Mesenchymal stem cell (in vitro differentiated cells and primary cell): Measurements from ENCODE around the gene MED13L.

Experiments
- DNase-seq: peaks from one replicate; pipeline ENCODE4 v3.0.0-alpha.2; 2013
- H2AFZ ChIP-seq: one replicate; pipeline ENCODE4 v1.6.1; 2013; ENCODE audit warnings: low read depth, mild to moderate bottlenecking, control low read depth, inconsistent platforms, low read length, moderate library complexity
- H2AK5ac ChIP-seq: 2 replicates; pipeline ENCODE4 v1.6.1; 2013; ENCODE audit warnings: low read length, moderate library complexity, mild to moderate bottlenecking, inconsistent platforms; ENCODE audit not compliant: severe bottlenecking
- H2BK120ac ChIP-seq: one replicate; pipeline ENCODE4 v1.6.1; 2013; ENCODE audit warnings: low read depth, mild to moderate bottlenecking, inconsistent platforms, low read length, moderate library complexity
- H2BK12ac ChIP-seq, 2 experiments: one replicate each; pipeline ENCODE4 v1.6.1; 2013; ENCODE audit warnings: inconsistent platforms in 2 of 2, low read length in 2 of 2, mild to moderate bottlenecking in 2 of 2, moderate library complexity in 2 of 2, control low read depth in 1 of 2
- H2BK15ac ChIP-seq: one replicate; pipeline ENCODE4 v1.6.1; 2013; ENCODE audit warnings: mild to moderate bottlenecking, low read depth, inconsistent platforms; ENCODE audit not compliant: poor library complexity, severe bottlenecking
- H2BK5ac ChIP-seq: 2 replicates; pipeline ENCODE4 v1.6.1; 2013; ENCODE audit warnings: low read depth, mild to moderate bottlenecking, low read length, control low read depth, inconsistent platforms; ENCODE audit not compliant: poor library complexity, severe bottlenecking
- H3K14ac ChIP-seq, 2 experiments: one replicate each; pipeline ENCODE4 v1.6.1; 2013; ENCODE audit warnings: inconsistent platforms in 2 of 2, low read length in 2 of 2, control low read depth in 1 of 2, mild to moderate bottlenecking in 1 of 2, moderate library complexity in 1 of 2
- H3K18ac ChIP-seq, 2 experiments: one replicate each; pipeline ENCODE4 v1.6.1; 2013; ENCODE audit warnings: inconsistent platforms in 2 of 2, low read length in 2 of 2, control low read depth in 1 of 2, low read depth in 1 of 2, mild to moderate bottlenecking in 1 of 2
- H3K23ac ChIP-seq, 2 experiments: one replicate each; pipeline ENCODE4 v1.6.1; 2013; ENCODE audit warnings: inconsistent platforms in 2 of 2, low read length in 2 of 2, mild to moderate bottlenecking in 2 of 2, moderate library complexity in 2 of 2, control low read depth in 1 of 2
- H3K27ac ChIP-seq: 2 replicates; pipeline ENCODE4 v1.5.1; 2013; ENCODE audit warnings: mild to moderate bottlenecking, moderate library complexity, low read length, control low read depth, inconsistent platforms; ENCODE audit not compliant: poor library complexity, severe bottlenecking
- H3K27me3 ChIP-seq, 2 experiments: 2 replicates each; pipeline versions ENCODE4 v1.6.1 to v1.7.0; 2013; ENCODE audit warnings: low read length in 2 of 2, mild to moderate bottlenecking in 2 of 2, moderate library complexity in 2 of 2, control low read depth in 1 of 2, inconsistent platforms in 1 of 2; ENCODE audit not compliant: control insufficient read depth in 1 of 2, insufficient read depth in 1 of 2
- H3K36me3 ChIP-seq, 2 experiments: 2 replicates each; pipeline versions ENCODE4 v1.6.1 to v1.7.0; 2013; ENCODE audit warnings: low read length in 2 of 2, control low read depth in 1 of 2, inconsistent platforms in 1 of 2, low read depth in 1 of 2, mild to moderate bottlenecking in 1 of 2; ENCODE audit not compliant: insufficient read depth in 2 of 2, control insufficient read depth in 1 of 2
- H3K4ac ChIP-seq, 2 experiments: one replicate each; pipeline ENCODE4 v1.6.1; 2013; ENCODE audit warnings: inconsistent platforms in 2 of 2, low read length in 2 of 2, mild to moderate bottlenecking in 2 of 2, moderate library complexity in 2 of 2, control low read depth in 1 of 2, low read depth in 1 of 2
- H3K4me1 ChIP-seq: 2 replicates; pipeline ENCODE4 v1.6.1; 2013; ENCODE audit warnings: low read depth, low read length, control low read depth; ENCODE audit not compliant: control insufficient read depth, insufficient read depth
- H3K4me2 ChIP-seq: 2 replicates; pipeline ENCODE4 v1.6.1; 2013; ENCODE audit warnings: low read length, mild to moderate bottlenecking, inconsistent platforms; ENCODE audit not compliant: poor library complexity, severe bottlenecking
- H3K4me3 ChIP-seq, 2 experiments: 2 replicates each; pipeline versions ENCODE4 v1.5.1 to v1.7.0; 2013; ENCODE audit warnings: low read length in 2 of 2, mild to moderate bottlenecking in 2 of 2, control low read depth in 1 of 2, low read depth in 1 of 2; ENCODE audit not compliant: insufficient read depth in 1 of 2
- H3K79me1 ChIP-seq: replicated peaks from 2 replicates; pipeline ENCODE4 v1.6.1; 2013; ENCODE audit warnings: mild to moderate bottlenecking, control low read depth, low read length, inconsistent platforms; ENCODE audit not compliant: poor library complexity, severe bottlenecking
- H3K9ac ChIP-seq: 2 replicates; pipeline ENCODE4 v1.7.0; 2013; ENCODE audit warnings: mild to moderate bottlenecking, low read length, moderate library complexity
- H3K9me3 ChIP-seq: 2 replicates; pipeline ENCODE4 v1.7.0; 2013; ENCODE audit warnings: mild to moderate bottlenecking, low read length; ENCODE audit not compliant: control insufficient read depth
- H4K8ac ChIP-seq: one replicate; pipeline ENCODE4 v1.6.1; 2013; ENCODE audit warnings: inconsistent platforms, mild to moderate bottlenecking, low read length, moderate library complexity
- H4K91ac ChIP-seq: one replicate; pipeline ENCODE4 v1.6.1; 2013; ENCODE audit warnings: mild to moderate bottlenecking, low read length, inconsistent platforms
- WGBS: methylation state at CpG from one replicate; pipeline ENCODE4 v1.1.7; 2013; ENCODE audit warnings: mixed read lengths; 5-methylcytosine and 5-hydroxymethylcytosine counted together

MED13L gene

DNA sequence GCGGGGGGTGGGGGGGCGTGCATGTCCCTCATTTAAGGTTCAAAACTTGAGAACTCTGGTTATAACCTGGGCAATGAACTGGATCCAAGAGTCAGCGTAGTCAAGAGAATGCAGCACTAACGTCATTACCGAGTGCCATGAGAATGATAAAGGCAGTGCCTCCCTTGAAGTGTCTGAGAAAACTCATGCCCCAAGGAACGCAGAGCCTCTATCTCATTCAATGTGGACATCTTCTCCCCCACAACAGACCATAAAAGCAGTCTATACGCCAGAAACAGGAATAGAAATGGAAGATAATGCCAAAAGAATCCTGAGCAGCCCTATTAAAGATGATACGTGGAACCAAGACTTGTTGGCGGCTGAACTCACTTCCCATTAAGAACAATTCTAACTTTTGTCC is 208.6 kb downstream of the MED13L start:
- no peak overlapping the region for H3K4ac ChIP-seq
- no peak overlapping the region for H2BK5ac ChIP-seq
- H3K36me3 ChIP-seq, result no peaks in the 10 kb centered on the region
- no peaks in the 10 kb centered on the region for H3K9me3 ChIP-seq
- no peak overlapping the region for H3K9ac ChIP-seq
- no peak overlapping the region for H4K8ac ChIP-seq
- no peak overlapping the region for H3K14ac ChIP-seq
- H3K23ac ChIP-seq, result no peak overlapping the region
- H3K4me3 ChIP-seq, result no peak overlapping the region
- no peak overlapping the region for H2BK120ac ChIP-seq
- no peak overlapping the region for H4K91ac ChIP-seq
- no peak overlapping the region for H2AFZ ChIP-seq
- no peak overlapping the region for H2BK12ac ChIP-seq
- no peak overlapping the region for H2BK15ac ChIP-seq
- DNase-seq, result no peak
- H2AK5ac ChIP-seq, result no peak overlapping the region
- H3K27ac ChIP-seq, result no peak overlapping the region
- 96% methylated on average over 7 of the region's 9 CpGs for WGBS
- H3K4me1 ChIP-seq, result peaks cover 2% of the 10 kb centered on the region
- no peak overlapping the region for H3K4me2 ChIP-seq
- no peaks in the 10 kb centered on the region for H3K27me3 ChIP-seq
- peaks cover 19% of the 10 kb centered on the region for H3K79me1 ChIP-seq
- H3K18ac ChIP-seq, result no peak overlapping the region

DNA sequence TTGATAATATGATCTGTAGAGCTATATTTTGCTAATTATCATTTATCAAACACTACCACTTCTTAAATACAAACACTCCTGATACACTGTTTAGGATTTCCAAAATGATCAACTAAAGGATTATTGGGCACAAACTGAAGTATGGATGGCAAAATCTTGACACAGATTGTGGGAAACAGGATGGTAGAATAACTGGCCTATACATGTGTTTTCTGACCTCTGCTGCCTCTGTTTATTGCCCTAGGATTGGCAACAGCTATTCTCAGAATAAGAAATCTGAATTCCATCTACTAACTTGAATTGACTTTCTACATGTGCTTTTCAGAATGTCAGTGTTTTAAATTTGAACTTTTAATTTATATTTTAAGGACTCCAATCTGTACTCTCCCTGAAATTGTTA is 209.1 kb downstream of the MED13L start:
- Histone ChIP-seq H3K4me3 (no peak overlapping the region), H3K23ac (no peak overlapping the region), H2AFZ (no peak overlapping the region), H3K18ac (no peak overlapping the region), H3K27me3 (no peaks in the 10 kb centered on the region), H3K79me1 (peaks cover 22% of the 10 kb centered on the region), H2AK5ac (no peak overlapping the region), H3K9me3 (no peaks in the 10 kb centered on the region), H3K9ac (no peak overlapping the region), H3K4me2 (no peak overlapping the region), H3K4ac (no peak overlapping the region), H4K91ac (no peak overlapping the region), H2BK5ac (no peak overlapping the region), H2BK120ac (no peak overlapping the region), H4K8ac (no peak overlapping the region), H3K14ac (no peak overlapping the region), H2BK12ac (no peak overlapping the region), H3K36me3 (no peaks in the 10 kb centered on the region), H3K4me1 (peaks cover 2% of the 10 kb centered on the region), H3K27ac (no peak overlapping the region), H2BK15ac (no peak overlapping the region)
- no peak for DNase-seq

DNA sequence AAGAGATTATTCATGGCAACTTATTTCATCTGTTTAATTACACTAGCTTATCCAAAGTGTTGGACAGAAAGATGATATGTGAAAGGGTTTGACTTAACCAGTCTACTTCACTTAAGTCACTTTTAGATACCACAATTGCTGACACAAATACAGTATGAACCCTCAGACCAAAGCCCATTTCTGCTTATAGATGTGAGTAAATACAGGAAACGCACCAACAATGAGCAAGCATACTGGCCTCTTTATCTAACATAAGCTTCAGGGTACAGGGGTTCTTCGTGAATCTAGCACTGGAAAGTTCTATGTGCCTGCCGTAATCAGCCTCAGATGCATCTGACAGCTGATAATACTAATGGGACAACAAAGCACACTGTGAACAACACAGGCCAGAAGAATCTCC is 209.6 kb downstream of the MED13L start:
- DNase-seq, result peak; percentile 47
- Histone ChIP-seq H3K9ac (no peak overlapping the region), H3K4me1 (peaks cover 2% of the 10 kb centered on the region), H3K27me3 (no peaks in the 10 kb centered on the region), H2BK5ac (no peak overlapping the region), H3K79me1 (peaks cover 26% of the 10 kb centered on the region), H4K8ac (no peak overlapping the region), H2AFZ (no peak overlapping the region), H4K91ac (no peak overlapping the region), H2BK120ac (no peak overlapping the region), H3K36me3 (no peaks in the 10 kb centered on the region), H3K27ac (no peak overlapping the region), H3K4me2 (no peak overlapping the region), H2BK12ac (no peak overlapping the region), H3K9me3 (no peaks in the 10 kb centered on the region), H3K14ac (no peak overlapping the region), H3K4ac (no peak overlapping the region), H3K23ac (no peak overlapping the region), H2BK15ac (no peak overlapping the region), H3K4me3 (no peak overlapping the region), H2AK5ac (no peak overlapping the region), H3K18ac (no peak overlapping the region)
- 63% methylated on average over 3 of the region's 3 CpGs for WGBS

- Histone ChIP-seq H4K8ac (no peak overlapping the region), H3K4me3 (no peak overlapping the region), H2AFZ (no peak overlapping the region), H2BK5ac (no peak overlapping the region), H4K91ac (no peak overlapping the region), H2BK15ac (no peak overlapping the region), H3K23ac (no peak overlapping the region), H3K4ac (no peak overlapping the region), H2BK120ac (no peak overlapping the region), H3K9me3 (no peaks in the 10 kb centered on the region), H3K79me1 (peaks cover 27% of the 10 kb centered on the region), H2AK5ac (no peak overlapping the region), H2BK12ac (no peak overlapping the region), H3K9ac (no peak overlapping the region), H3K18ac (no peak overlapping the region), H3K14ac (no peak overlapping the region), H3K27me3 (no peaks in the 10 kb centered on the region), H3K4me1 (no peaks in the 10 kb centered on the region), H3K36me3 (no peaks in the 10 kb centered on the region), H3K4me2 (no peak overlapping the region), H3K27ac (no peak overlapping the region)
- 13% methylated on average over 4 of the region's 7 CpGs for WGBS
- DNase-seq, result peak; percentile 57
These were observed 210.9 kb downstream of the MED13L start for GRCh38 chr12:116066381-116067230.
